Activated CD4-positive, alpha-beta T cell treated with anti-CD3 and anti-CD28 coated beads, Interleukin-2, amount 10 ng/mL, durations not matched to agents 24 days and 14 days (primary cell): Measurements from ENCODE around the gene DOP1A. TPM values are rescaled to one million over a fixed set of nuclear protein-coding genes. Genes with fewer than 3 reads are reported as not detected.
A peak's percentile ranks its signal among the peaks of the same experiment; 100 is the strongest.

Experiments
- DNase-seq: peaks from one replicate; pipeline ENCODE4 v3.0.0; 2022
- H3K27ac Mint-ChIP-seq: one replicate; pipeline ENCODE4 v1.8.0; 2022; ENCODE audit warnings: mild to moderate bottlenecking, mixed read lengths
- H3K27me3 Mint-ChIP-seq: one replicate; pipeline ENCODE4 v1.8.0; 2022; ENCODE audit warnings: mixed read lengths
- H3K36me3 Mint-ChIP-seq: one replicate; pipeline ENCODE4 v1.8.0; 2022; ENCODE audit warnings: low read depth, mild to moderate bottlenecking, mixed read lengths
- H3K4me1 Mint-ChIP-seq: one replicate; pipeline ENCODE4 v1.8.0; 2021; ENCODE audit warnings: mixed read lengths
- H3K4me3 Mint-ChIP-seq: one replicate; pipeline ENCODE4 v1.8.0; 2022; ENCODE audit warnings: mild to moderate bottlenecking, moderate library complexity, mixed read lengths
- H3K9me3 Mint-ChIP-seq: one replicate; pipeline ENCODE4 v1.8.0; 2021; ENCODE audit warnings: mixed read lengths
- intact Hi-C: fragments of 100-400 bp; cut with micrococcal nuclease; formaldehyde crosslinking; loops from one replicate; pipeline ENCODE4 v1.15.1; 2023
- total RNA-seq: library from RNA; stranded (reverse); gene quantifications from 2 replicates; pipeline ENCODE4 v1.2.3, GENCODE V29; 2022

Gene DOP1A
- total RNA-seq, 1 donor from 2014 or later = 6.2 TPM

- Mint-ChIP-seq H3K27me3 (no peaks in the 10 kb centered on the region), H3K4me3 (no peak overlapping the region), H3K9me3 (no peaks in the 10 kb centered on the region), H3K27ac (no peak overlapping the region), H3K36me3 (peaks cover 5% of the 10 kb centered on the region), H3K4me1 (peaks cover 18% of the 10 kb centered on the region)
- no peak for DNase-seq
- intact Hi-C loops = no loop called here
These were observed 5.2 kb upstream of the DOP1A start for GRCh38 chr6:83062225-83062624.

- peak within 1 kb of the TSS; percentile 92 for H3K4me3 Mint-ChIP-seq
- H3K36me3 Mint-ChIP-seq = peaks cover 2% of the 10 kb centered on the region
These were observed 1.8 kb upstream of the DOP1A start, which contains the start of gene UBE3D for GRCh38 chr6:83065511-83066192. TSS of gene UBE3D (minus strand) at chr6:83065841. CDS start at chr6:83065718, 123 bp downstream.

GRCh38 chr6:83068616-83069015, 1.1 kb downstream of the DOP1A start:
- H3K9me3 Mint-ChIP-seq = no peaks in the 10 kb centered on the region
- H3K36me3 Mint-ChIP-seq = no peaks in the 10 kb centered on the region
- peaks cover 34% of the 10 kb centered on the region for H3K4me1 Mint-ChIP-seq
- H3K27me3 Mint-ChIP-seq = no peaks in the 10 kb centered on the region
- DNase-seq = no peak
- H3K4me3 Mint-ChIP-seq = peak overlapping the region; percentile 91
- H3K27ac Mint-ChIP-seq = peak overlapping the region; percentile 43
- intact Hi-C loops = loop anchor here (5.0 kb wide), 2 partner anchors 1159 to 1316 kb away; partner anchors contain the start of genes CEP162 and TENT5A

More at GRCh38 chr6:83065511-83066192, 1.8 kb upstream of the DOP1A start, which contains the start of gene UBE3D:
- peak; percentile 98 for DNase-seq
- peaks cover 32% of the 10 kb centered on the region for H3K4me1 Mint-ChIP-seq
- H3K27me3 Mint-ChIP-seq = no peaks in the 10 kb centered on the region
- intact Hi-C loops = loop anchor here (2.0 to 5.0 kb wide), 4 partner anchors 157 to 1313 kb away; partner anchors contain the start of genes CEP162 and TENT5A
- peak within 1 kb of the TSS; percentile 66 for H3K27ac Mint-ChIP-seq
- no peaks in the 10 kb centered on the region for H3K9me3 Mint-ChIP-seq

GRCh38 chr6:83069633-83070032, 2.2 kb downstream of the DOP1A start:
- Mint-ChIP-seq H3K36me3 (no peaks in the 10 kb centered on the region), H3K27me3 (no peaks in the 10 kb centered on the region), H3K27ac (no peak overlapping the region), H3K4me1 (peaks cover 27% of the 10 kb centered on the region), H3K9me3 (no peaks in the 10 kb centered on the region), H3K4me3 (no peak overlapping the region)
- intact Hi-C loops = loop anchor here (5.0 kb wide), 2 partner anchors 1158 to 1317 kb away; partner anchors contain the start of genes CEP162 and TENT5A
- no peak for DNase-seq

GRCh38 chr6:83071023-83071422, 3.6 kb downstream of the DOP1A start:
- Mint-ChIP-seq H3K4me1 (peaks cover 21% of the 10 kb centered on the region), H3K36me3 (peaks cover 2% of the 10 kb centered on the region), H3K27me3 (no peaks in the 10 kb centered on the region), H3K9me3 (no peaks in the 10 kb centered on the region), H3K27ac (no peak overlapping the region), H3K4me3 (no peak overlapping the region)
- DNase-seq = no peak
- intact Hi-C loops = no loop called here

- intact Hi-C loops = no loop called here
- Mint-ChIP-seq H3K27ac (no peak overlapping the region), H3K27me3 (no peaks in the 10 kb centered on the region), H3K36me3 (peaks cover 2% of the 10 kb centered on the region), H3K4me1 (peaks cover 19% of the 10 kb centered on the region), H3K4me3 (no peak overlapping the region), H3K9me3 (no peaks in the 10 kb centered on the region)
- no peak for DNase-seq
These were observed 4.2 kb downstream of the DOP1A start for GRCh38 chr6:83071707-83072106.

- Mint-ChIP-seq H3K27me3 (no peaks in the 10 kb centered on the region), H3K4me1 (peaks cover 17% of the 10 kb centered on the region), H3K36me3 (peaks cover 2% of the 10 kb centered on the region), H3K9me3 (no peaks in the 10 kb centered on the region), H3K4me3 (no peak overlapping the region), H3K27ac (no peak overlapping the region)
- DNase-seq = no peak
- intact Hi-C loops = no loop called here
These were observed 5.3 kb downstream of the DOP1A start for GRCh38 chr6:83072726-83073125.

GRCh38 chr6:83073615-83074014, 6.1 kb downstream of the DOP1A start:
- intact Hi-C loops = no loop called here

GRCh38 chr6:83083476-83083875, 16.0 kb downstream of the DOP1A start:
- Mint-ChIP-seq H3K27me3 (no peaks in the 10 kb centered on the region), H3K4me1 (peaks cover 11% of the 10 kb centered on the region)
- no peak for DNase-seq

More at GRCh38 chr6:83073615-83074014, 6.1 kb downstream of the DOP1A start:
- Mint-ChIP-seq H3K4me3 (no peak overlapping the region), H3K4me1 (peaks cover 10% of the 10 kb centered on the region), H3K36me3 (peaks cover 2% of the 10 kb centered on the region), H3K9me3 (no peaks in the 10 kb centered on the region), H3K27me3 (no peaks in the 10 kb centered on the region), H3K27ac (no peak overlapping the region)
- DNase-seq = no peak

GRCh38 chr6:83086751-83087150, 19.3 kb downstream of the DOP1A start:
- intact Hi-C loops = no loop called here
- Mint-ChIP-seq H3K9me3 (peaks cover 6% of the 10 kb centered on the region), H3K27me3 (no peaks in the 10 kb centered on the region), H3K36me3 (peaks cover 3% of the 10 kb centered on the region), H3K27ac (no peak overlapping the region), H3K4me3 (no peak overlapping the region), H3K4me1 (peaks cover 11% of the 10 kb centered on the region)
- DNase-seq = no peak

More at GRCh38 chr6:83083476-83083875, 16.0 kb downstream of the DOP1A start:
- Mint-ChIP-seq H3K36me3 (peaks cover 3% of the 10 kb centered on the region), H3K4me3 (no peak overlapping the region), H3K27ac (no peak overlapping the region), H3K9me3 (peaks cover 6% of the 10 kb centered on the region)
- intact Hi-C loops = no loop called here

- peaks cover 3% of the 10 kb centered on the region for H3K9me3 Mint-ChIP-seq
- peaks cover 2% of the 10 kb centered on the region for H3K4me1 Mint-ChIP-seq
- intact Hi-C loops = no loop called here
- H3K4me3 Mint-ChIP-seq = no peak overlapping the region
- no peak overlapping the region for H3K27ac Mint-ChIP-seq
- H3K36me3 Mint-ChIP-seq = peaks cover 3% of the 10 kb centered on the region
- no peaks in the 10 kb centered on the region for H3K27me3 Mint-ChIP-seq
- no peak for DNase-seq
These were observed 25.4 kb downstream of the DOP1A start for GRCh38 chr6:83092756-83093399.

GRCh38 chr6:83096791-83097190, 29.3 kb downstream of the DOP1A start:
- no peaks in the 10 kb centered on the region for H3K9me3 Mint-ChIP-seq
- intact Hi-C loops = no loop called here
- H3K4me3 Mint-ChIP-seq = no peak overlapping the region
- H3K36me3 Mint-ChIP-seq = peaks cover 3% of the 10 kb centered on the region
- H3K27ac Mint-ChIP-seq = no peak overlapping the region
- no peaks in the 10 kb centered on the region for H3K4me1 Mint-ChIP-seq
- no peak for DNase-seq
- H3K27me3 Mint-ChIP-seq = no peaks in the 10 kb centered on the region

GRCh38 chr6:83097204-83097603, 29.7 kb downstream of the DOP1A start:
- H3K9me3 Mint-ChIP-seq = no peaks in the 10 kb centered on the region
- no peaks in the 10 kb centered on the region for H3K4me1 Mint-ChIP-seq
- no peak overlapping the region for H3K27ac Mint-ChIP-seq
- DNase-seq = no peak
- H3K36me3 Mint-ChIP-seq = peaks cover 7% of the 10 kb centered on the region
- H3K4me3 Mint-ChIP-seq = no peak overlapping the region
- intact Hi-C loops = no loop called here
- no peaks in the 10 kb centered on the region for H3K27me3 Mint-ChIP-seq

GRCh38 chr6:83097675-83098074, 30.2 kb downstream of the DOP1A start:
- Mint-ChIP-seq H3K9me3 (no peaks in the 10 kb centered on the region), H3K4me1 (no peaks in the 10 kb centered on the region), H3K27me3 (no peaks in the 10 kb centered on the region), H3K36me3 (peaks cover 8% of the 10 kb centered on the region), H3K27ac (no peak overlapping the region), H3K4me3 (no peak overlapping the region)
- DNase-seq = no peak
- intact Hi-C loops = no loop called here
